Subcutaneous preadipocyte (primary cell): ENCODE results near the gene FRMD3. TPM values are rescaled to one million over a fixed set of nuclear protein-coding genes. Genes with fewer than 3 reads are reported as not detected.

Source experiments
- small RNA-seq: library from RNA; depleted of rRNA; stranded (forward); fragments of <200 nt; gene quantifications from one replicate; pipeline ENCODE3, GENCODE V24; 2012
- total RNA-seq: library from RNA; depleted of rRNA; stranded (reverse); fragments of >200 nt; gene quantifications from 2 replicates; pipeline ENCODE4 v1.2.3, GENCODE V29; 2012

FRMD3 gene
- total RNA-seq: 0.73 and 8.0 TPM in 2 replicates

DNA sequence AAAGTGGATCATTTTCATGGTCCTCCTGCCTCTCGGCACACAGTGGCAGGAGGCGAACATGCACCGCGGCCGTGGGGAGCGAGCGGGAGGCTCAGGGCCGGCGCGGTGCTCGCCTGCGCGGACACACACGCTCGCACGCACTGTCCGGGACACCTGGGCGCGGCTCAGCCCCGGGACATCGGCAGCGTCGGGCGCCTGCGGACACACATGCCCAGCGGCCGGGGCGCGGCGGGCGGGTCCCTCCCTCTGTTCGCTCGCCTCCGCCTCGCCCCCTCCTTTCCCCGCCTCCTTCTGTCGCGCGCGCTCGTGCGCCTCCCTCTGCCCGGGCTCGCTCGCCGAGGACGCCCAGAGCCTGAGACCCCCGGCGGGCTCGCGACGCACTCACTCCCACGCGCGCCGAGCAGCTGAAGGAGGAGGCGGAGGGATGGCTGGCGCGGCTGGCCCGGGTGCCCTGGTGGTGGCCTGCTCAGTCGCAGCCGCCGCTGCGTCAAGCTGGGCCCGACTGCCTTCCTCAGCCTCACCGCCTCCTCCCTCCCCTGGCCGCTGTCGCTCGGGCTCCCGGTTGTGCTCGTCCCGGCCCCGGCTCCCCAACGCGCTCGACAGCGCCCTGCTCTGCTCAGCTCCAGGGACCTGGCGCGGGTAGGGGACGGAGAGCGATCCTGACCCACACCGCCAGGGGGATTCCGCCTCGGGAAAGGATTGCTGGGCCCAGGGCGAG is at the start of gene FRMD3:
Gene FRMD3 (minus strand): TSS at position 230 of the 718 bp plus-strand sequence. CDS start 170 bp downstream, at position 60.

Small RNAs within 50 kb of the gene (small RNA-seq; reads per million reads assigned to genes)
- gene AL137847.3: not detected
- gene RN7SKP242: not detected
- gene RNU4-29P: not detected

Other genes starting within 250 kb of the FRMD3 start
- gene IDNK, start 84.7 kb upstream of the FRMD3 start, total RNA-seq: 3.3 and 3.9 TPM in 2 replicates
- 75.3 and 113 TPM in 2 replicates for gene UBQLN1, start 169.6 kb upstream of the FRMD3 start, total RNA-seq